ENCODE results near the gene LRRC53. TPM values are rescaled to one million over a fixed set of nuclear protein-coding genes. Genes with fewer than 3 reads are reported as not detected.

LRRC53 gene
- polyA plus RNA-seq, 1 donor = not detected

DNA sequence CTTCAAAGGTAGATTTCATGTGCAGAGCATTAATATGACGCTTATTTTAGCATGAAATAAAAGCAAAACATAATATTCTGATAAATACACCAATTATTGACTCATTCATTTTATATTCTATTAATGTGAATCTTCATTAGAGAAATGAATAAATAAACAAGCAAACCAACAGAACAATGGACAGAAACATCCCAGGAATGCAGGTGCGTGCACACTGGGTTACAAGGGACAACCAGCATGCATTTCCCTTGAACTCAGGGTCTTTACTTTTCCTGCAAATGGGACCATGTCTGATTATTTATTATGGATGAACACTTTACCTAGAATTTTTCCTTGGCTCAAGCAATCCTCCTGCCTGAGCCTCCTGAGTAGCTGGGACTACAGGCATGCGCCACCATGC, 13.5 kb downstream of the LRRC53 start:
- no peak for DNase-seq (ENCODE audit: low read depth)

DNA sequence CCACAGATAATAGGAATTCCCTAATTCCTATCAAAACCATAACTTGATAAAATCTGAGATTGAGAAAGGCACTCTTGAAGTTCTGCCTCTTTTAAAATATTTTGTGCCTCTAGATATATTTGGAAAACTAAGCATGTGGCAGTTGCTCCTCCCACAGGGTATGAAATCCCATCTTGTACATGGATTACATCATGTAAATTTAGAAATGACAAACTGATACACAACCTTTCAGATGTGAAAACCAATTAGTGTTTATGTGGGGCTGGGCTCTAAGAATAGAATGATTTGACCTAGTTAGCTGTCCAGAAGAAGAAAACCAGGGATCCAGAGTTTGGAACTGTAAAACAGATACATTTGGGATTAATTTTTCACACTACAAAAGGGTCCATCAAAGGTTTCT, 15.7 kb downstream of the LRRC53 start:
- no peak for DNase-seq (ENCODE audit: low read depth)

DNA sequence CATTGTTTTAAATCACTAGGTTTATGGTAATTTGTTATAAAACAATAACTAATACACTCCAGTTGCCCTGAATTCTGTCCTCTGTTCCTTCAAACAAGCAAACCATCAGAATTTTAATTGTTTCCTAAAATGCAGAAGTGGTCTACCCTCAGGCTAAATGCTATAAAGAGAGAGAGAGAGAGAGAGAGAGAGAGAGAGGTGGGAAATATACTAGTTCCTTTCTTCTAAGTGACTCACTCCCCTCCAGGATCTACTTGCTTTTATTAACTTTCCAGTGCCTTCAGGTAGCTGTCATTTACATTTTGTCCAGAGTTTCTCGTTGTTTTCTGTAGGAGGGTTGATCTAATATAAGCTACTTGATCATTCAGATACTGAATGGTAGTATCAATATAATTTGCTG, 26.4 kb downstream of the LRRC53 start:
- DNase-seq (ENCODE audit: low read depth) = no peak

DNA sequence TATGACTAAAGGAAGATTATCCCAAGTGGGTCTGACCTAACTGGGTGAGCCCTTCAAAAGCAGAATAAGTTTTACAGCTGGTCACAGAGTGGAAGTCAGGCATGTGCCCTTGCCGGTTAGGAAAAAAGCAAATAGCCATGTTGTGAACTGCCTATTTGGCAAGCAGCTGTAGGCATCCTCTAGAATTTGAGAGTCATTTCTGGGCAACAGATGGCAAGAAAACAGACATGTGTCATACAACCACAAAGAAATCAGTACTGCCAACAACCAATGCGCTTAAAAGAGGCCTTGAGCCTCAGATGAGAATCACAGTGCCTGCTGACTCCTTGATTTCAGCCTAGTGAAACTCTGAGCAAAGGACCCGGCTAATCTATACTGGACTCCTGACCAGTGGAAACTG, 26.8 kb downstream of the LRRC53 start:
- DNase-seq (ENCODE audit: low read depth) = no peak

DNA sequence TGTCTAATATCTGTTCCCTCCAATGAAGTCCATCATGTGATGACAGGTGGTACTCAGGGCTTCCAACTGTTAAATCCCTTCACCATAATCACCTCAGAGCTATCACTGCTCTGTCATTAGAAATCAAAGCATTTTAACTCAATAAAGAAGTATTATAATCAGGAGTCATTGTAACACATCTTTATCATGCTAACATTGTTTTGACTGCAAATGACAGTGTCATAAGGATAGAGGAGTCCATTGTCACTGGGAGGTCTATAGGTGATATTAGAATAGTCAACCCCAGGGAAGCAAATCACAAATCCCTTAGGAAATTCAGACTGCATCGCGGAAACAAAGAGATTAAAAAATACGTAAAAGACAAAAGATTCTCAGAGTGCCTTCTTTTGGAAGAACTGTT, 30.8 kb downstream of the LRRC53 start:
- no peak for DNase-seq (ENCODE audit: low read depth)

DNA sequence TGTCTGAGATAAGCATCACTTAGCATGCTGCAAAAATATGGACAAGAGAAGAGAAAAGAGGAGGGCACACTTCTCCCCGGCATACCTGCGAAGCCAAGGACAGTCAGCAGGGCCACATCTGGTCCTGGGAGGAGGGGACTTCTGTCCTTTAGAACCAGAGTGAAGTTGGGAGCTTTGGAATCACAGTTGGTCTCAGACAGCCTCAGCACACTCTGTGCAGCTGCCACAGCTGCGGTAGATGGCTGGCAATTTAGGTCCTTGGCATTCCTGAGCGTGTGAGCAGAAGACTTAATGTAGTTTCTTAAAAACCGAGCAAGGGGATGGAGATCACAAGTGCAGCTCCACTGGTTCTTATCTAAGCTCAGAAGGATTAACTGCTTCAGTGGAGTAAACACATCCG, 32.3 kb downstream of the LRRC53 start:
- no peak for DNase-seq (ENCODE audit: low read depth)

DNA sequence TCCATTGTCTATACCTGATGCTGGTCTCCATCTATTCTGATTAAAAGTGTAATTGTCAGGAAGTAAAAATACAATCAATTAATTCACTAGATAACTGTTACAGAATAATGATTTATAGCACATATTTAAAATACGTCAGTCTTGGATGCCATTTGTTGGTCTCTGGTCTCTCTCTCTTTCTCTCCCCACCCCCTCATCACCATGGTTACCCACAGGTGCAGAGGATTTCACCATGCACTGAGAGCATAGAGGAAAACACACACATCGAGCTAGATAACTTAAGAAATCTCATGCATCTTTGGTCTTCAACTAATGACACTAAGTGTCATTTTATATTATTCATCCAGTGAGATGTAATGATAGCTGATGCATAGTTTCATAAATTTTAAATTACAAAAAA, 33.4 kb downstream of the LRRC53 start:
- no peak for DNase-seq (ENCODE audit: low read depth)

DNA sequence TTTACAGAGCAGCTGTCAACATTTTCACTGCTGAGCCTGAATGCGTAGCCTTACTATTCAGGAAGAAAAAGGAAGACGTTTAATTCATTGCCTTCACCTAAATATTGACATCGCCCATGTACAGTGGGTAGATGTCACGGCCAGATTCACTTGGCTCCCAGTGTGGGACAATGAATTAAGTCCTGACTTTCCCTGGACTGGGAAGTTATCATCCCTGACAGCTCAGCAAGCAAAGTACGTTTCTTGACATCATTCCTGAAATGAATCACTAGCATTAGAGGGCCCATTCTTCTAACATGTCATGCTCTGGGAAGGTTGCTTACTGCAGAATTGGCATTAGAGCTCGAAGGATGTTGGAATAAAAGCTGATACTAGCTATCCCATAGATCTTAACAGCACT, 37.8 kb downstream of the LRRC53 start:
- no peak for DNase-seq (ENCODE audit: low read depth)

DNA sequence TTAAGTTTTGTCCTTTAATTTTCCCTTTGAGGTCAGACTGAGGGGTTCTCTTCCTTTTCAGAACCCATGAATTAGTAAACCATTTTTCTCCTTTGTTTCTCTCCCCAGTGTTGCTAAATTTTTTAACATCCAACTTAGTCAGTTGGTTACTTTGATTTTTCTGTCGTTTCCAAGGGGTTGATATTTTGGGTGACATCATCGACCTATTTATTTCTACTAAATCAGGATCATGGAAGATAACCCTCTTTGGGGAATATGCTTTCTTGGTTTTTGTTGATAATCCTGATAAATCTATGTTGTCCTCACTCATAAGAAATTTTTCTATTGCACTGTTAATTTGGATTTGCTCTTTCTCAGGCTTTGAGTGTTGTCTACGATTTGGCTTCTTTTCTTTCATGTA, 40.9 kb downstream of the LRRC53 start:
- no peak for DNase-seq (ENCODE audit: low read depth)

DNA sequence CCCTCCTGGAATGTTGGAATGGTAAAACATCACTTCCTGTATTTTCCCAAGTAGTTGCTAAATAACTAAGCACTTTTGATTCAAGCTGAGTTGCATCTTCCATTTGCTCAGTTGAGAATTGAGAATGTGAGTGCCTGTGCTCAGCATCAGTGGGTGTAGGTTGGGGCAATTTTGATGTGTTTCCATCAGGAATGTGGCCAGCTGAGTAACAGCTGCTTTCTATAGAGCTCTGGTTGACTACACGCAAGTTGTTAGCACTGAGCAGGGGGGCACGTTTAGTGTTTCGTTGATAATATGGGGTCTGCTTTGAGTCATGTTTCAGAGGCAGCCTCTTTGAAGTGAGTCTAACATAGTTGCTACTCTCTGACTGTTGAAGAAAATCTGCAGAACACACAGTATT, 41.5 kb downstream of the LRRC53 start:
- DNase-seq (ENCODE audit: low read depth) = no peak

DNA sequence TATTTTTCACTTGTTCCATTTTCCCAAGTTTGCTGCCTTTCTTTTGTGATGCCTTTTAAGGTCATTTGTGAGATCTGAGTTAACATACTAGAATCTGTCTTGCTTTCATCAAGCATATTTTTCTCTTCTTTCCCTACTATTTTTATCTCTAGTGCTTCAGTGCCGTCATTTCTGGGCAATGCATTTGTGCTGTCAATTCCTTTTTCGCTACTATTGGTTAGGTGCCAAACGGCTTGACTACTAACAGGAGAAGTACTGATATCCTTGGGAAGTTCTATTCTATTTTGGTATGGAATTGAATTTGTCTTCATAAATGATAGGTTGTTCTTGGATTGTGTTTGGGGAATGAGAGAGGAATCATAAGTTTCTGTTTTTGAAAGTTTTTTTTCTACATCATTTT, 42.2 kb downstream of the LRRC53 start:
- no peak for DNase-seq (ENCODE audit: low read depth)

DNA sequence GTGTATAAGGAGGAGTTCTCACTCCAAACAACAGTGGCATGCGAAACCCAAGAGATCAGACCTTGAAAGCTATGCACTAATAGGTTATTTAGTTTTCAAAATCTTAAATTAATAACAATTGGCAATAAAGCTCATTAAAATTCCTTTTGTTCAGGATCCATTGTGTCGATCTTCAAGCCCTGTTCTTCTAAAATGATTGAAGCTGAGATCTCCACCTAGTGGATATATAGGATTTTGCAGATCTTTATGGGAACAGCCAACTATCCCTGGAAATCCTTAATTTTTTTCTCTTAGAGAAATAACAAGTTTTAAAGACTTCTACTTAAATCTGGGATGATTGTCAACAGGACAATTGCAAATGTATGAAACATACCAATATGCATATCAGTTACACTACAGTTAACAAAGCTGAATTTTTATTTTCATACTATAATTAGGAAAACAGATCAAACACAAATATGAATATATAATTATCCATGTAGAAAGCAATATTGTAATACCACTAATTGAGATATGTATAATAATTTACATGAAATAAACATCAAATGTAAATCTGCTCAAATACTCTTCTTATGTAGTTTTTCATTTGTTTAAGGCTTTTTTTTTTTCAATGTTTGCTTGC, 43.3 kb downstream of the LRRC53 start:
- peak; percentile 32 for DNase-seq (ENCODE audit: low read depth)

DNA sequence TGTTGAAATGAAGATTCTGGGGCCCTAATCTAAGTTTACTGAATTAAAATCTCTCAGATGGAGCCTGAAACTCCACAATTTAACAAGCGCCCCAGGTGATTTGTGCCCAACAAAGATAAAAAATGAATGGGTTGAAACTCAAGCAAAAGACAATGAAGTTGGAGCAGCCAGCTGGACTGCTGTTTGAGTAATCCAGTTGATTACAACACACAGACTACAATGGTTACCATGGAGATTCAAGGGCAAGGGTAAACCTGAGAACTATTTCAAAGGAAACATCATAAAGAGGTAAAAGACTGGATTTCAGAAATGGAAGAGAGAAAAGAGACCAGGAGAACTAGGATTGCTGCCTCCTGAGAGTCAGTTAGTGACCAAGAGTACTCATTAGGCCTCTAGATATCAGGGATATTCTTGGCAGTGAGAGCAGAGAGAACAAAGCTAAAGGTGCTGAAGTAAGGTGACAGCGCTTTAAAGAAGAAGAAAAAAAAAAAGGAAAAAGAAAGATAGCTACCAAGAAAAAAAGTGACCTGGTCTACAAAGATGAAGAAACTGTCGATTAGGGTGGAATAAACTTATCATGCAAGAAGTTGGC, 44.5 kb downstream of the LRRC53 start:
- no peak for DNase-seq (ENCODE audit: low read depth)

DNA sequence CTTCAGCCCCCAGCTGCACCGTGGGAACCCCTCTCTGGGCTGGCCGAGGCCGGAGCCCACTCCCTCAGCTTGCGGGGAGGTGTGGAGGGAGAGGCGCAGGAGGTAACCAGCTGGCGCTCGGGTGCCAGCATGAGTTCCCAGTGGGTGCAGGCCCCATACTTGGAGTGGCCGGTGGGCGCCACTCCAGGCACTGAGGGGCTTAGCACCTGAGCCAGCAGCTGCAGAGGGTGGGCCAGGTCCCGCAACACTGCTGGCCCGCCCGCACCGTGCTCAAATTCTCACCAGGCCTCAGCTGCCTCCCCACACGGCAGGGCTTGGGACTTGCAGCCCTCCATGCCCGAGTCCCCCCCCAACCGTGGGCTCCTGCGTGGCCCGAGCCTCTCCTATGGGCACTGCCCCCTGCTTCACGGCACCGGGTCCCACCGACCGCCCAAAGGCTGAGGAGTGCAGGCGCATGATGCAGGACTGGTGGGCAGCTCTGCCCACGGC, 47.2 kb downstream of the LRRC53 start:
- no peak for DNase-seq (ENCODE audit: low read depth)

DNA sequence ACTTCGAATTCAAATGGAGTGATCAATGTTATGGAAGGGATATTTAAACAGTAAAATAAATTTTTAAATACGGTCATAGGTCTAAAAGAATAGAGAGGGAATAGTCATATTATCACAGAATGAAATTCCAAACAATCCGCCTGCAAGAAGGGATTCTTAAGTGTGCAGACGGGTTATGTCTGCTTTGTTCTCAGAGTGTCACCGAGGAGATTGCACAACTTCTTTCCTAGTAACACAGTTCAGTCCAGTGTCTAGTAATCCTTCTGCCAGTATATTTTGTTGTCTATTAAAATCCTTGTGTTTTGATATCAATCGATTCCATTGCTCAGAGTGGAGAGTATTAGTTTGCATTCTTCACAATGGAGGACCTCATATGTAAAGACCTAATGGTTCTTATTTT, 48.4 kb downstream of the LRRC53 start:
- DNase-seq (ENCODE audit: low read depth) = no peak

DNA sequence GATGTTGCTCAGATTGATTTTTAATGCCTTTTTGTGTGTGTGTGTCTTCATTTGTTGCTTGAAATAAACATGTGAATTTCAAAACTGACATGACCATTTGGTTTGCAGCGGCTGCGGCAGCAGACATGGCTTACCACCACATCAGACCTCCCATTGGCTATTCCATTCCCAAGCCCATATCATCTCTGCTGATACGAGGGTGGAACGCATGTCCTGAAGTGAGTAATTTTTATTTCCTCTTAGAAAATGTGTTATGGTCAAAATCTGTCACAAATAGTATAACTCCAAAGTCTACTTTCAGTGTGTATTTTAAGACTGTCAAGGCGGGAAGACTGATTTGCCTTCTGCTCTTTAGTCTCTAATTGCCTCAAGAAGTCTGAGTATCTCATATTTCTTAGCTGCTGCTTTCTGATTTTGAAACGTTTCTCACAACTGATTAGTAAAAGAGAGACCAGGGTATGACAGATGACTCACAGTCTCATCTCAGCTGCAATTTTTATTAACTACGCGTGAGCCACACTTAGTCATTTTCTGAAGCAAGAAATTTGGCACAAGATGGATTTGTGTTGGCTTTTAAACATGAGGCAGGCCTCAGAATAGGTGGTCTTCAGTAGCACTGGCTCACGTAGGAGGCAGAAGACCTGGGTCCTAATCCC, 49.0 kb downstream of the LRRC53 start:
- no peak for DNase-seq (ENCODE audit: low read depth)

DNA sequence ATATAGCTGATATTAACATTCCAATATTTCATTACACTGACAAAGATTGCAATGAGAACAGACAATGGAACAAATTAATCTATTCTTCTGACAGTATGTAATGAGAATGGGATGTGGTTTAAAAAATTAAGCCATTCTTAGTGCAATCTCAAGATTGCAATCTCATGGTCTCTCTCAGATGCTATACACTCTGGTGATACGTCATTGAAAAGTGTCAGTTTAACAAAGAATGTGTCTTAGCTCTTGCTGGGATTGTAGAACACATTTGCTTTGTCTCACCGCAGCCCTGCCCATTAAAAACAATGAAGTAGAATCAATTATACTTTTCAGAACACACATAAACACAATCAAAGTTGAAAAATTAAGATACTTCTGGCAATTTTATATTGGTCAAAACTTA, 55.2 kb downstream of the LRRC53 start:
- DNase-seq (ENCODE audit: low read depth) = no peak

DNA sequence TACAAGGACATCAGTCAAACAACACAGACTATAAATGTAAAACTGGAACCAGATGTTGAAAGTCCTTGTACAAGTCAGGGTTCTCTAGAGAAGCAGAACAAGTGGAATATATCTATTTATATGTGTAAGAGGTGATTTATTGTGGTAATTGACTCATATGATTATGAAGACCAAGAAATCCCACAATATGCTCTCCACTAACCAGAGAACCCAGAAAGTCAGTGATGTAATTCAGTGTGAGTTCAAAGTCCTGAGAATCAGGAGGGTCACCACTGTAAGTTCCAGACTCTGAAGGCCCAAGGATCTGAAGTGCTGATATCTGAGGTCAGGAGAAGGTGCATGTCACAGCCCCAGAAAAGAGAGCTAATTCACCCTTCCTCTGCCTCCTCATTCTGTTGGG, 57.0 kb downstream of the LRRC53 start:
- no peak for DNase-seq (ENCODE audit: low read depth)

DNA sequence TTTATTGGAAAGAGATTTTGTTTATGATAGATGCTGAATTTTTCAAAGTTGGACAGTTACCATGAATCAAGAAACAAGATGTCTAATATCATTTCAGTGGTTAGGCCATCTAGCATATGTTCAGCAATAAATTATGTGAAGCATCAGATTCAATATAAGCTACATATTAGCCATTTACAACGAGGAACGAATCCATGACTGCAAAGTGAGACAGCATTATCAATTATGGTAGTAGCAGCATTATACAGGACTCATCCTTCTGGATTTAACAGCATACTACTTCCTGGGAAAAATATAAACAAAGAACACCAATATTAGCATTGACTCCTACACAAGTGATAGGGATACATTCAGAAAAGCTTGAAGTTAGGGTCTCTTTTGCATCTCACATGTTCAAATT, 59.1 kb downstream of the LRRC53 start:
- DNase-seq (ENCODE audit: low read depth) = no peak

DNA sequence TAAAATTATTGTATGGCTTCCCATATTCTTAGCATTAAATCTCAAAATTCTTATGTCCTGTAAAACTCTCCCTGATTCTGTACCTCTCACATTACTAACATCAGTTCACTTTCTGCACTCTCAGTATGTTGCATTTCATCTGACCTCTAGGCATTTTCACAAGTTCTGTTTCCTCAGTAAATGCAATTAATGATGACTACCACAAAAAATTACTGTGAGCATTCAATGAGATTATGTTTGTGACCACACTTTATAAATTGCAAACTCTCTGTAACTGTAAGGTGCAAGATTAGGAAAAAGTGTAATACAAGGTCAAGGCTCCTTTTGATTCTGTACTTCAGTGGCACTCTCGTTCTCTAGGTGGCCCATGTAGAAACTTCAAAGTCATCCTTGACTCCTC, 60.4 kb downstream of the LRRC53 start:
- DNase-seq (ENCODE audit: low read depth) = no peak

DNA sequence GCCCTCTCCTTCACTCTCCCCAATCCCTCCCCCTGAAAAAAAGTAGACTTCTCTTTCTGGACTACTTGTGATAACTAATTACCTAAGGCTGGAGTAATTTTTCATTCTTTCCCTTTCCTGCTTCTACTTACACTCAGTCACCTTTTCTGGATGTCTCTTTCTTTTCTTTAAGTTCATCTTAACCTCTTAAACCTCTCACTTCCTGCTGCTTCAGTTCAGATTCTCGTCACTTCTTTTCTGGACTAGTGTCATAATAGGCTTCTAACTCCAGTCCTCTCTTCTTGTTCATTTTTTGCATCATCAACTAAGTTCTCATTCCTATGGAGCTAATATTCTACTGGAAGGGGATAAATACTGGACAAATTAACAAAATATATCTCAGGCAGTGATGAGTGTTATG, 75.4 kb downstream of the LRRC53 start:
- DNase-seq (ENCODE audit: low read depth) = no peak

DNA sequence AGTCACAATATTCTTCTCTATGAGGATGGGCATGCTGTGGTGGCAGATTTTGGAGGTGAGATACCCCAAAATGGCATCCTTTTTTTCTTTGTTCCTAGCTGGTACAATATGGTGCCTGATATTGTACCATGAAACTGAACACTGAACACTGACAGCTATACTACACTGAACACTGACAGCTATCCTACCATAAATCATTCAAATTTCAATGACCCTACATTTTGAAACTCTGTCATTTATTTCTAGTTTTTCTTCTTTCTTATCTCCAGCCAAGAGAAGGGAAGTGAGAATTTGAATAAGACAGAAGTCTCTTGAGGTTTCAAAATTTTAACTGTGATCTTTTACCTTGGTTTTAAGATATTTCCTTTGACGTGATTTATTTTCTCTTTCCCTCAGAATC, 76.3 kb downstream of the LRRC53 start:
- no peak for DNase-seq (ENCODE audit: low read depth)

DNA sequence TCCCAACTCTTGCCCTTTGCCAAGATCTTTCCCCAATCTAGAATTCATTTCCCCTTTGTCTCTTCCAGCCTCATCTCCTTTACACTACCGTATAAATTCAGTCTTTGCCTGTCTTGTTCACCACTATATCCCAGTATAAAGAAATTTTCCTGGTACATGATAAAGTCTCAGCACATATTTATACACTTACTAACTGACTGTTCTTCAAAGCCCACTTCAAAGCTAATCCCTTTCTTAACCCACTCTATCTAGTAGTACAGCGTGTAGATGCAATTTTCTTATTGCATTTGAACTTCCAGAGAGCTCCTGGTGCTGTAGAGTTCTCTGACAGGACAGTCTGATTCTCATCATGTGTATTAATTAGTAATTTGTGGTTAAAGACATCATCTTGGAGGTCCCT, 78.1 kb downstream of the LRRC53 start:
- DNase-seq (ENCODE audit: low read depth) = no peak

DNA sequence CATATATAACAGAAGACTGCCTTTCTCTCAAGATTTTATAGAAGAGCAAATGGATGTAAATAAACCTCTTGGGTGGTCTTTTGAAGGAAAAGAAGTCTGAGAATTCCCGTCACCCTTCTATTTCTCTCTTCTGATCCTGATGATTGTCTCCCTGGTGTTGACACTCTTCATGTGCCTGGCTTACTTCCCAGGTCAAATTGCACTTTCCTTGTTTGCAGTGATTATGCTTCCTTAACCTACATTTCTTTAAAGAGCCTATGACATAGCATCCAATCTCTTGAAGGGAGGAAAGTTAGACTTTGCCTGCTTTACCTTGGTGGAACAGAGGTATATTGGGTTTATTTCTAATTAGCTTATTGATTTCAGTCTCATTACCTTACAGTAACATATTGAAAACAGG, 80.1 kb downstream of the LRRC53 start:
- DNase-seq (ENCODE audit: low read depth) = no peak
